Measurements from ENCODE around the gene MXRA7. TPM values are rescaled to one million over a fixed set of nuclear protein-coding genes. Genes with fewer than 3 reads are reported as not detected.
"Not testable (repeated sequence)": the region's sequence is repeated elsewhere in the genome, so short reads cannot be mapped to it uniquely, and the experiment has no call there.

MXRA7 gene
- total RNA-seq, 1 donor from 2014 or later = 54.0 TPM

- TF ChIP-seq CTCF (conservative IDR thresholded peaks at IDR 0.05) = no peak
- Mint-ChIP-seq H3K36me3 (ENCODE audit: low read depth) (peaks cover 9% of the 10 kb centered on the region), H3K27me3 (ENCODE audit: low read depth) (no peaks in the 10 kb centered on the region), H3K4me3 (no peak overlapping the region), H3K9me3 (no peaks in the 10 kb centered on the region), H3K27ac (ENCODE audit: unreplicated experiment) (no peak overlapping the region), H3K4me1 (peaks cover 8% of the 10 kb centered on the region)
- no peak for DNase-seq (ENCODE audit: low read depth, low spot score)
These were observed 5.5 kb upstream of the MXRA7 start for GRCh38 chr17:76716146-76716838.

GRCh38 chr17:76715496-76715830, 4.7 kb upstream of the MXRA7 start:
- no peak for TF ChIP-seq CTCF (conservative IDR thresholded peaks at IDR 0.05)
- no peak for DNase-seq (ENCODE audit: low read depth, low spot score)
- Mint-ChIP-seq H3K4me3 (no peak overlapping the region), H3K27me3 (ENCODE audit: low read depth) (no peaks in the 10 kb centered on the region), H3K4me1 (peaks cover 12% of the 10 kb centered on the region), H3K9me3 (no peaks in the 10 kb centered on the region), H3K27ac (ENCODE audit: unreplicated experiment) (no peak overlapping the region), H3K36me3 (ENCODE audit: low read depth) (peaks cover 4% of the 10 kb centered on the region)

GRCh38 chr17:76714822-76715495, 4.2 kb upstream of the MXRA7 start:
- peak; percentile 89 for TF ChIP-seq CTCF (conservative IDR thresholded peaks at IDR 0.05)
- no peaks in the 10 kb centered on the region for H3K9me3 Mint-ChIP-seq
- H3K27ac Mint-ChIP-seq (ENCODE audit: unreplicated experiment) = no peak overlapping the region
- H3K4me3 Mint-ChIP-seq = peak overlapping the region; percentile 21
- H3K36me3 Mint-ChIP-seq (ENCODE audit: low read depth) = peaks cover 4% of the 10 kb centered on the region
- no peaks in the 10 kb centered on the region for H3K27me3 Mint-ChIP-seq (ENCODE audit: low read depth)
- DNase-seq (ENCODE audit: low read depth, low spot score) = peak; percentile 82
- peaks cover 13% of the 10 kb centered on the region for H3K4me1 Mint-ChIP-seq

- H3K36me3 Mint-ChIP-seq (ENCODE audit: low read depth) = peaks cover 4% of the 10 kb centered on the region
- no peaks in the 10 kb centered on the region for H3K9me3 Mint-ChIP-seq
- no peak for DNase-seq (ENCODE audit: low read depth, low spot score)
- H3K27me3 Mint-ChIP-seq (ENCODE audit: low read depth) = peaks cover 3% of the 10 kb centered on the region
- peak overlapping the region; percentile 17 for H3K4me3 Mint-ChIP-seq
- no peak overlapping the region for H3K27ac Mint-ChIP-seq (ENCODE audit: unreplicated experiment)
- peaks cover 20% of the 10 kb centered on the region for H3K4me1 Mint-ChIP-seq
- TF ChIP-seq CTCF (conservative IDR thresholded peaks at IDR 0.05) = no peak
These were observed 3.6 kb upstream of the MXRA7 start for GRCh38 chr17:76714336-76714735.

GRCh38 chr17:76713765-76714164, 3.0 kb upstream of the MXRA7 start:
- Mint-ChIP-seq H3K27me3 (ENCODE audit: low read depth) (peaks cover 3% of the 10 kb centered on the region), H3K27ac (ENCODE audit: unreplicated experiment) (no peak overlapping the region), H3K9me3 (no peaks in the 10 kb centered on the region), H3K36me3 (ENCODE audit: low read depth) (peaks cover 2% of the 10 kb centered on the region), H3K4me1 (peaks cover 25% of the 10 kb centered on the region), H3K4me3 (peak overlapping the region; percentile 17)
- no peak for TF ChIP-seq CTCF (conservative IDR thresholded peaks at IDR 0.05)
- no peak for DNase-seq (ENCODE audit: low read depth, low spot score)

GRCh38 chr17:76712321-76712720, 1.6 kb upstream of the MXRA7 start:
- H3K36me3 Mint-ChIP-seq (ENCODE audit: low read depth); DNase-seq (ENCODE audit: low read depth, low spot score); H3K9me3 Mint-ChIP-seq; H3K27me3 Mint-ChIP-seq (ENCODE audit: low read depth); H3K27ac Mint-ChIP-seq (ENCODE audit: unreplicated experiment): not testable (repeated sequence)
- Mint-ChIP-seq H3K4me1 (peaks cover 38% of the 10 kb centered on the region), H3K4me3 (peak overlapping the region; percentile 83)

- not testable (repeated sequence) for H3K27me3 Mint-ChIP-seq (ENCODE audit: low read depth); H3K36me3 Mint-ChIP-seq (ENCODE audit: low read depth); H3K9me3 Mint-ChIP-seq; DNase-seq (ENCODE audit: low read depth, low spot score)
- peaks cover 43% of the 10 kb centered on the region for H3K4me1 Mint-ChIP-seq
- H3K27ac Mint-ChIP-seq (ENCODE audit: unreplicated experiment) = peak overlapping the region; percentile 89
- H3K4me3 Mint-ChIP-seq = peak overlapping the region; percentile 90
These were observed 558 bp downstream of the MXRA7 start for GRCh38 chr17:76709951-76710862.
